Gastrocnemius medialis (tissue), 4 donors: Measurements from ENCODE around the gene OR10A7. TPM values are rescaled to one million over a fixed set of nuclear protein-coding genes. Genes with fewer than 3 reads are reported as not detected.

Source experiments
- ATAC-seq, 2 donors: fragments of 150-250 bp; one replicate each; pipeline ENCODE4 v1.9.1; 2016
- DNase-seq, 2 donors: peaks; one replicate each; pipeline ENCODE4 v3.0.0-alpha.2; 2019
- H3K27ac ChIP-seq, 4 donors: fragments of 200-600 bp; sonication (generic); 1 replicate in 1 of 4; 2 replicates in 3 of 4; pipeline ENCODE4 v1.5.1; 2016 to 2018; ENCODE audit warnings: mild to moderate bottlenecking in 2 of 4, moderate library complexity in 1 of 4
- H3K27me3 ChIP-seq, 3 donors: fragments of 200-600 bp; sonication (generic) in 2 of 3; 1 replicate in 1 of 3; 2 replicates in 2 of 3; pipeline versions ENCODE4 v1.5.1 to v1.6.0; 2016 to 2019; ENCODE audit warnings: mild to moderate bottlenecking in 1 of 3, moderate library complexity in 1 of 3
- H3K36me3 ChIP-seq, 2 donors: fragments of 200-600 bp; sonication (generic) in 1 of 2; one replicate each; pipeline ENCODE4 v1.5.1; 2017 to 2018
- H3K4me1 ChIP-seq, 2 donors: fragments of 200-600 bp; sonication (generic) in 1 of 2; one replicate each; pipeline ENCODE4 v1.5.1; 2016 to 2017; ENCODE audit warnings: mild to moderate bottlenecking in 2 of 2
- H3K4me3 ChIP-seq, 4 donors: fragments of 200-600 bp; sonication (generic) in 3 of 4; 1 replicate in 1 of 4; 2 replicates in 3 of 4; pipeline ENCODE4 v1.5.1; 2016 to 2019; ENCODE audit warnings: mild to moderate bottlenecking in 2 of 4
- H3K9me3 ChIP-seq, 3 donors: fragments of 200-600 bp; sonication (generic) in 2 of 3; 1 replicate in 1 of 3; 2 replicates in 2 of 3; pipeline ENCODE4 v1.5.1; 2016 to 2019
- CTCF ChIP-seq, 5 experiments: fragments of 450-650 bp in 3 of 5; fragments of 200-600 bp in 2 of 5; sonication (generic) in 2 of 5; IDR thresholded peaks in 4 of 5; conservative IDR thresholded peaks in 1 of 5; 1 replicate in 4 of 5; 2 replicates in 1 of 5; pipeline ENCODE4 v1.5.1; 2016 to 2019; ENCODE audit warnings: antibody characterized with exemption in 5 of 5, mild to moderate bottlenecking in 3 of 5, moderate library complexity in 3 of 5
- POLR2A ChIP-seq, 2 donors: fragments of 450-650 bp; IDR thresholded peaks; one replicate each; pipeline ENCODE4 v1.6.1; 2017; ENCODE audit warnings: antibody characterized with exemption in 2 of 2, mild to moderate bottlenecking in 2 of 2, moderate library complexity in 2 of 2
- in situ Hi-C, 4 donors: fragments of 200-750 bp; cut with MboI; loops; one replicate each; pipeline versions ENCODE4 v1.15.0 to v1.8.0; 2017; ENCODE audit warnings: low sequenced_read_pairs in 4 of 4
- intact Hi-C: fragments of 100-400 bp; cut with DNase I; formaldehyde crosslinking; loops from one replicate; pipeline ENCODE4 v1.15.1; 2023; ENCODE audit warnings: low total_unique reads
- total RNA-seq, 4 donors: library from RNA; depleted of rRNA; stranded (reverse); fragments of >200 nt; gene quantifications; one replicate each; pipeline versions ENCODE4 v1.1.0 to v1.2.3, GENCODE V29; 2016

Gene OR10A7
- total RNA-seq, 4 donors from 2014 or later: not detected

GRCh38 chr12:55188573-55188972, 32.3 kb upstream of the OR10A7 start:
- ATAC-seq (no peak), DNase-seq (no peak)
- TF ChIP-seq POLR2A (IDR thresholded peaks at IDR 0.05) (no peak), CTCF (IDR thresholded peaks at IDR 0.05 in 4 of 5, conservative IDR thresholded peaks at IDR 0.05 in 1 of 5) (no peak)
- H3K27ac ChIP-seq: no peak overlapping the region
- H3K4me3 ChIP-seq: no peak overlapping the region
- H3K36me3 ChIP-seq: no peaks in the 10 kb centered on the region
- intact Hi-C loops (no loop called here), in situ Hi-C loops (loop anchor here in 3 of 4 donors (25.0 kb wide), 1 partner anchor 424 kb away; no protein-coding TSS in a partner anchor)
- no peaks in the 10 kb centered on the region for H3K9me3 ChIP-seq
- no peaks in the 10 kb centered on the region for H3K4me1 ChIP-seq
- no peaks in the 10 kb centered on the region for H3K27me3 ChIP-seq

- no peak for TF ChIP-seq POLR2A (IDR thresholded peaks at IDR 0.05)
- peak; percentile 32 to 71 (median 49) for TF ChIP-seq CTCF (IDR thresholded peaks at IDR 0.05 in 4 of 5, conservative IDR thresholded peaks at IDR 0.05 in 1 of 5)
- H3K9me3 ChIP-seq: no peaks in the 10 kb centered on the region
- in situ Hi-C loops: loop anchor here in 3 of 4 donors (25.0 kb wide), 1 partner anchor 423 kb away; no protein-coding TSS in a partner anchor
- no peaks in the 10 kb centered on the region for H3K4me1 ChIP-seq
- no peak overlapping the region for H3K27ac ChIP-seq
- no peaks in the 10 kb centered on the region for H3K27me3 ChIP-seq
- no peak overlapping the region for H3K4me3 ChIP-seq
- intact Hi-C loops: no loop called here
- H3K36me3 ChIP-seq: no peaks in the 10 kb centered on the region
- no peak for DNase-seq
- ATAC-seq: peak; percentile 72 to 77
Measured at GRCh38 chr12:55188974-55189556, 31.8 kb upstream of the OR10A7 start.

GRCh38 chr12:55194382-55194781, 26.4 kb upstream of the OR10A7 start:
- DNase-seq: no peak

GRCh38 chr12:55226523-55226922, 5.7 kb downstream of the OR10A7 start:
- intact Hi-C loops (no loop called here), in situ Hi-C loops (no loop called here)
- Histone ChIP-seq H3K36me3 (no peaks in the 10 kb centered on the region), H3K4me1 (no peaks in the 10 kb centered on the region), H3K9me3 (no peaks in the 10 kb centered on the region), H3K27me3 (no peaks in the 10 kb centered on the region), H3K27ac (no peak overlapping the region), H3K4me3 (no peak overlapping the region)
- DNase-seq: no peak
- no peak for ATAC-seq
- no peak for TF ChIP-seq POLR2A (IDR thresholded peaks at IDR 0.05)
- no peak for TF ChIP-seq CTCF (IDR thresholded peaks at IDR 0.05 in 4 of 5, conservative IDR thresholded peaks at IDR 0.05 in 1 of 5)

More at GRCh38 chr12:55194382-55194781, 26.4 kb upstream of the OR10A7 start:
- in situ Hi-C loops (loop anchor here (10.0 to 25.0 kb wide), 2 partner anchors 418 to 430 kb away; no protein-coding TSS in a partner anchor), intact Hi-C loops (no loop called here)
- ATAC-seq: no peak
- H3K27me3 ChIP-seq: no peaks in the 10 kb centered on the region
- no peaks in the 10 kb centered on the region for H3K4me1 ChIP-seq
- no peaks in the 10 kb centered on the region for H3K9me3 ChIP-seq
- no peak for TF ChIP-seq CTCF (IDR thresholded peaks at IDR 0.05 in 4 of 5, conservative IDR thresholded peaks at IDR 0.05 in 1 of 5)
- no peak for TF ChIP-seq POLR2A (IDR thresholded peaks at IDR 0.05)
- H3K27ac ChIP-seq: no peak overlapping the region
- no peaks in the 10 kb centered on the region for H3K36me3 ChIP-seq
- no peak overlapping the region for H3K4me3 ChIP-seq

- H3K36me3 ChIP-seq: no peaks in the 10 kb centered on the region
- TF ChIP-seq CTCF (IDR thresholded peaks at IDR 0.05 in 4 of 5, conservative IDR thresholded peaks at IDR 0.05 in 1 of 5): no peak
- no peak for TF ChIP-seq POLR2A (IDR thresholded peaks at IDR 0.05)
- no peak for DNase-seq
- H3K27me3 ChIP-seq: no peaks in the 10 kb centered on the region
- no peak overlapping the region for H3K27ac ChIP-seq
- in situ Hi-C loops (no loop called here), intact Hi-C loops (no loop called here)
- H3K4me1 ChIP-seq: no peaks in the 10 kb centered on the region
- no peak overlapping the region for H3K4me3 ChIP-seq
- no peak for ATAC-seq
- no peaks in the 10 kb centered on the region for H3K9me3 ChIP-seq
Measured at GRCh38 chr12:55227643-55228042, 6.8 kb downstream of the OR10A7 start.
